NCI-H510A (cell line): ENCODE data around the gene SLC25A21.
"Not testable (repeated sequence)": the region's sequence is repeated elsewhere in the genome, so short reads cannot be mapped to it uniquely, and the experiment has no call there.

Source experiments
- DNase-seq: peaks from one replicate; lab custom pipeline; 2025; lab: John Stamatoyannopoulos, UW

SLC25A21 gene

GRCh38 chr14:36702474-36702873 is 469.9 kb downstream of the SLC25A21 start:
- DNase-seq, result no peak

GRCh38 chr14:36701132-36701531 is 471.3 kb downstream of the SLC25A21 start:
- no peak for DNase-seq

- no peak for DNase-seq
These were observed 471.8 kb downstream of the SLC25A21 start for GRCh38 chr14:36700651-36701050.

- DNase-seq, result not testable (repeated sequence)
These were observed 473.0 kb downstream of the SLC25A21 start for GRCh38 chr14:36699420-36699819.

- no peak for DNase-seq
These were observed 481.9 kb downstream of the SLC25A21 start for GRCh38 chr14:36690311-36691040.

- DNase-seq, result no peak
These were observed 487.5 kb downstream of the SLC25A21 start for GRCh38 chr14:36684946-36685345.

- DNase-seq, result no peak
These were observed 489.2 kb downstream of the SLC25A21 start for GRCh38 chr14:36683083-36683724.

GRCh38 chr14:36682338-36682737 is 490.1 kb downstream of the SLC25A21 start:
- DNase-seq, result no peak

- no peak for DNase-seq
These were observed 496.2 kb downstream of the SLC25A21 start for GRCh38 chr14:36676236-36676635.

GRCh38 chr14:36675581-36675980 is 496.8 kb downstream of the SLC25A21 start:
- no peak for DNase-seq

GRCh38 chr14:36674659-36675058 is 497.7 kb downstream of the SLC25A21 start:
- no peak for DNase-seq

- no peak for DNase-seq
These were observed 500.3 kb downstream of the SLC25A21 start for GRCh38 chr14:36672095-36672494.

- no peak for DNase-seq
These were observed 501.3 kb downstream of the SLC25A21 start for GRCh38 chr14:36671149-36671548.

GRCh38 chr14:36667679-36668078 is 504.7 kb downstream of the SLC25A21 start:
- no peak for DNase-seq

GRCh38 chr14:36666416-36667206 is 505.8 kb downstream of the SLC25A21 start:
- DNase-seq, result no peak

- no peak for DNase-seq
These were observed 506.5 kb downstream of the SLC25A21 start for GRCh38 chr14:36665887-36666415.

- no peak for DNase-seq
These were observed 507.8 kb downstream of the SLC25A21 start for GRCh38 chr14:36664322-36665193.

- DNase-seq, result no peak
These were observed 508.7 kb downstream of the SLC25A21 start for GRCh38 chr14:36663404-36664321.

GRCh38 chr14:36662543-36663403 is 509.6 kb downstream of the SLC25A21 start:
- DNase-seq, result no peak

GRCh38 chr14:36662258-36662542 is 510.2 kb downstream of the SLC25A21 start:
- DNase-seq, result no peak
